Brain microvascular endothelial cell (primary cell): Measurements from ENCODE around the gene TNS3.
"Not testable (repeated sequence)": the region's sequence is repeated elsewhere in the genome, so short reads cannot be mapped to it uniquely, and the experiment has no call there.

Experiments
- DNase-seq: peaks from one replicate; pipeline ENCODE4 v3.0.0-alpha.2; 2020
- H3K27ac ChIP-seq: fragments of 250-450 bp; sonication (Bioruptor Pico); 2 replicates; pipeline ENCODE4 v1.5.1; 2020; ENCODE audit warnings: mild to moderate bottlenecking, moderate library complexity
- H3K27me3 ChIP-seq: fragments of 250-450 bp; sonication (Bioruptor Pico); replicated peaks from 2 replicates; pipeline ENCODE4 v1.5.1; 2020; ENCODE audit warnings: mild to moderate bottlenecking
- H3K36me3 ChIP-seq: fragments of 250-450 bp; sonication (Bioruptor Pico); replicated peaks from 2 replicates; pipeline ENCODE4 v1.5.1; 2020; ENCODE audit warnings: mild to moderate bottlenecking
- H3K4me3 ChIP-seq: 2 replicates; pipeline ENCODE4 v1.5.1; 2011; ENCODE audit warnings: low read depth, mild to moderate bottlenecking, control low read depth, low read length, moderate library complexity
- in situ Hi-C: cut with HindIII; loops from 2 replicates; pipeline ENCODE4 v1.10.0; 2017; ENCODE audit warnings: low sequenced_read_pairs, low pct_ligation_motif_present
- TF ChIP-seq, protein P1 (sequence below): IDR thresholded peaks from 2 replicates; pipeline ENCODE4 v1.5.1; 2011; ENCODE audit warnings: low read depth, mild to moderate bottlenecking, moderate library complexity, low read length, control low read depth, inconsistent platforms; ENCODE audit errors: missing control alignments

The TNS3 gene

DNA sequence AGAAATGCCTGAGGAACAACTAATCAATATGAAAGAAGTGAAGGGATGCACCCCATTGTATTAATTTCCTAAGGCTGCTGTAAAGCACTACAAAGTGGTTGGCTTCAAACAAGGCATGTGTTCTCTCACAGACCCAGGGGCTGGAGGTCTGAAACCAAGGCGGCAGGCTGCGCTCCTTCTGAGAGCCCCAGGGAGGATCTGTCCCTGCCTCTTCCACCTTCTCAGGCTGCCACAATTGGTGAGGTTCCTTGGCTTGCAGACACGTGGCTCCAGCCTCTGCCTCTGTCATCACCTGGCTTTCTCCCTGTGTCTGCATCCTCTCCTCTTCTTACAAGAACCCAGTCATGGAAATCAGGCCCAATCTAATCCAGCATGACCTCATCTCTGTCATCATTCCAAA lies 110.1 kb downstream of the TNS3 start:
- H3K27ac ChIP-seq, result no peak overlapping the region
- in situ Hi-C loops, result no loop called here
- TF ChIP-seq, protein P1, sequence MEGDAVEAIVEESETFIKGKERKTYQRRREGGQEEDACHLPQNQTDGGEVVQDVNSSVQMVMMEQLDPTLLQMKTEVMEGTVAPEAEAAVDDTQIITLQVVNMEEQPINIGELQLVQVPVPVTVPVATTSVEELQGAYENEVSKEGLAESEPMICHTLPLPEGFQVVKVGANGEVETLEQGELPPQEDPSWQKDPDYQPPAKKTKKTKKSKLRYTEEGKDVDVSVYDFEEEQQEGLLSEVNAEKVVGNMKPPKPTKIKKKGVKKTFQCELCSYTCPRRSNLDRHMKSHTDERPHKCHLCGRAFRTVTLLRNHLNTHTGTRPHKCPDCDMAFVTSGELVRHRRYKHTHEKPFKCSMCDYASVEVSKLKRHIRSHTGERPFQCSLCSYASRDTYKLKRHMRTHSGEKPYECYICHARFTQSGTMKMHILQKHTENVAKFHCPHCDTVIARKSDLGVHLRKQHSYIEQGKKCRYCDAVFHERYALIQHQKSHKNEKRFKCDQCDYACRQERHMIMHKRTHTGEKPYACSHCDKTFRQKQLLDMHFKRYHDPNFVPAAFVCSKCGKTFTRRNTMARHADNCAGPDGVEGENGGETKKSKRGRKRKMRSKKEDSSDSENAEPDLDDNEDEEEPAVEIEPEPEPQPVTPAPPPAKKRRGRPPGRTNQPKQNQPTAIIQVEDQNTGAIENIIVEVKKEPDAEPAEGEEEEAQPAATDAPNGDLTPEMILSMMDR, result no peak
- no peaks in the 10 kb centered on the region for H3K36me3 ChIP-seq
- no peak overlapping the region for H3K4me3 ChIP-seq
- DNase-seq, result no peak
- no peaks in the 10 kb centered on the region for H3K27me3 ChIP-seq

DNA sequence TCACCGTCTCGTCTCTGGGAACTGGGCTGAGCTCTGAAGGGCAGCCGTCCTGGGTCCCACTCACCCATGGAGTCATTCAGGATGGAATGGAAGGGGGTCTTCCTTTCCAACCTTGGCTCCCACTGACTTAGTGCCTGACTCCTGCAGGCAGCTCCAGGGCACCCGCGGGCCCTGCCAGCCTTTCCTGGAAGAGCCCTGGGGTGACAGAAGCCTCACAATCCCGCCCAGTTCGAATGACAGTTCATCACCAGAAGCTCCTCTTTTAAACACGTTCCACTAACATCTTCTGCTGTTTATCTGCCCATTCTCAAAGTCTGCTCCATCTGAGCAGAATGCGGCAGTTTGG lies 110.6 kb downstream of the TNS3 start:
- Histone ChIP-seq H3K4me3 (no peak overlapping the region), H3K36me3 (no peaks in the 10 kb centered on the region), H3K27me3 (no peaks in the 10 kb centered on the region), H3K27ac (no peak overlapping the region)
- DNase-seq, result no peak
- TF ChIP-seq, protein P1, result no peak
- in situ Hi-C loops, result no loop called here

DNA sequence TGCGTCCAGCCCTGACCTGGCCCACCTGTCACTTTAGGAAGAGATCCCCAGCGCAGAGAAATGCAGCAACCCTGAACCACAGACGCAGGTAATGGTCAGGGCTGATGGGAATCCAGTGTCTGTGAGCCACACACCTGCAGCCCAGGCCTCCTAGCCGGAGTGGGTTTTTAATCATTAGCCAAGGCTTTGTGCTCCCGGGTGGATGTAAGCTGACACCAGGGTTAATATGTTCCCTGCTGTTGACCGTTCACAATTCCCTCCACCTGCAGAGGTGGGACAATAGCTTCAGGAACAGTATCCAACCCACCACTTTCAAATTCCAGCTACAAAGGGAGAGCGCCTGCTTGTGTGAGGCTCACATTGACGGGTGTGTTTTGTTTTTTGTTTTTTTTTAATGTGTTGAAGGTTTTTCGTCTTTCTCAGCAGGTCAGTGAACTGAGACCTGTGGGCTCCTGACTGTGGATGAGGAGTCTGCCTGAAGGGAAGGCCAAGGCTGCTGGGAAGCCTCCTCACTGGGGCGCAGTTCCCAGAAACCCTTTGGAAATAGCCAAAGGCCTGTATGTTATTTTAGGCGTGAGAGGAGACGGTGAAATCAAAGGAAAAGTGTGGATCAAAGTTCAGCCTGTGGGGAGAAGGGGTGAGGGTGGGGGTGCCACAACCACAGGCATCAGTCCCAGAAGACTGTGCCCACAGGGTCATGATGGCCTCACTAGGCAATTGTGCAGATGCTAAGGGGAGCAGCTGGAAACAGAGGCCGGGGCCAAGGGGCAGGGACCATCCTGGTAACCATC lies 111.1 kb downstream of the TNS3 start:
- H3K27ac ChIP-seq, result no peak overlapping the region
- no peak for DNase-seq
- no peaks in the 10 kb centered on the region for H3K27me3 ChIP-seq
- H3K36me3 ChIP-seq, result no peaks in the 10 kb centered on the region
- no peak overlapping the region for H3K4me3 ChIP-seq
- in situ Hi-C loops, result no loop called here
- TF ChIP-seq, protein P1, result no peak

DNA sequence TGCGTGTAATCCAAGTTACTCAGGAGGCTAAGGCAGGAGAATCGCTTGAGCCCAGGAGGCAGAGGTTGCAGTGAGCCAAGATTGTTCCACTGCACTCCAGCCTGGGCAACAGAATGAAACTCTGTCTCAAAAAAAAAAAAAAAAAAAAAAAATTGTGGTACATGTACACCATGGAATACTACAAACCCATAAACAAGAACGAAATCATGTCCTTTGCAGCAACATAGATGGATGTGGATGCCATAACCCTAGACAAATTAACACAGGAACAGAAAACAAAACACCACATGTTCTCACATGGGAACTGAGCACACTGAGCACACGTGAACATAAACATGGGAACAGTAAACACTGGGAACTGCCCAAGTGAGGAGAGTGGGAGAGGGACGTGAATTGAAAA lies 112.1 kb downstream of the TNS3 start:
- H3K27ac ChIP-seq, in situ Hi-C loops, H3K27me3 ChIP-seq, DNase-seq, H3K36me3 ChIP-seq, H3K4me3 ChIP-seq: not testable (repeated sequence)

DNA sequence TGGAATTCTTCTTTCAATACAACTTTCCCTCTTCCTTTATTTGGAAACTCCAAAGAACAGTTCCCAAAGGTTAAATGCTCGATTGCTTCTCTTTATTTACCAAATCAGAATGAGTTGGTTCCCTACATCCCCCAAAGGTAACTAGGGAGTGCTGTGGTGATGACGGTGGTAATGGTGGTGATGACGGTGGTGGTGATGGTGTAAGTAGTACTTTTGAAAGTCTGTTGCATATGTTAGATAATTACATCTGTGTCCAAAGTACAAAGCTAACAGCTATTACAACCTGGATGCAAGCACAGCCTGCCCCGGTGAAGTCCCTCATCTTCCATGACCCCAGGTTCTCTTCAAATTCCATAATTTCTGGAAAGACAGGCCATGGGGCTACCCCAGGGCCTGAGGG lies 115.1 kb downstream of the TNS3 start:
- no peaks in the 10 kb centered on the region for H3K36me3 ChIP-seq
- in situ Hi-C loops, result no loop called here
- no peak overlapping the region for H3K27ac ChIP-seq
- DNase-seq, result no peak
- H3K4me3 ChIP-seq, result no peak overlapping the region
- no peaks in the 10 kb centered on the region for H3K27me3 ChIP-seq
- TF ChIP-seq, protein P1, result no peak

DNA sequence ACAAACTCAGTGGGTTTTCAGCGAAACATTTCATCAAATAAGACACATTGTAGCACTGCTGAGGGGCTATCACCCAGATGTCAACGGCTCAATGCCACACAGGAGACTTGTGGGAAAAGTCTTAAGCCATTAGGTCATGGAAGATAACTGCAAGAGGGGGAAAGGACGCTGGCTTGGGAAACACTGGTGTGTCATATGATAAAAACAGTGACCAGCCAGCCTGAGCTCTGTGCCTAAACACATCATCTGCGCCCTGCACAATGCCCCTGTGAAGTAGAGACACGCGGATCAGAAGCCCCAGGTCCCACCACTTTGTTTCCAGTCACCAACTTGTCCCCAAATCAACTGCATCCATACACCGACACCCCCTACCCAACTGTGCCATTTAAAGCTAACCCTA lies 116.7 kb downstream of the TNS3 start:
- in situ Hi-C loops, result no loop called here
- Histone ChIP-seq H3K27ac (no peak overlapping the region), H3K27me3 (no peaks in the 10 kb centered on the region)

More for the DNA sequence above, 116.7 kb downstream of the TNS3 start:
- DNase-seq, result no peak
- TF ChIP-seq, protein P1, result no peak
- Histone ChIP-seq H3K4me3 (no peak overlapping the region), H3K36me3 (no peaks in the 10 kb centered on the region)
